ENCODE measurements around the gene NUBP2.

- TF ChIP-seq CTCF (IDR thresholded peaks at IDR 0.05) (no peak), EP300 (IDR thresholded peaks at IDR 0.05) (no peak), POLR2AphosphoS5 (IDR thresholded peaks at IDR 0.05) (no peak), POLR2A (IDR thresholded peaks at IDR 0.05) (no peak)
Observed at GRCh38 chr16:1764971-1765370, 17.8 kb upstream of the NUBP2 start.
